IPS-15b (cell line): ENCODE results near the gene MALRD1.

Experiments
- H3K27me3 ChIP-seq: one replicate; pipeline ENCODE4 v1.6.1; 2013; ENCODE audit warnings: low read length; ENCODE audit not compliant: control insufficient read depth, insufficient read depth
- H3K36me3 ChIP-seq: one replicate; pipeline ENCODE4 v1.6.1; 2013; ENCODE audit warnings: low read length; ENCODE audit not compliant: control insufficient read depth, insufficient read depth
- H3K4me1 ChIP-seq: one replicate; pipeline ENCODE4 v1.6.1; 2013; ENCODE audit warnings: mild to moderate bottlenecking, low read length; ENCODE audit not compliant: control insufficient read depth, insufficient read depth
- H3K4me3 ChIP-seq: one replicate; pipeline ENCODE4 v1.5.1; 2013; ENCODE audit warnings: low read depth, low read length
- H3K9ac ChIP-seq: one replicate; pipeline ENCODE4 v1.6.1; 2013; ENCODE audit warnings: low read depth, mild to moderate bottlenecking, low read length
- H3K9me3 ChIP-seq: one replicate; pipeline ENCODE4 v1.6.1; 2013; ENCODE audit warnings: mild to moderate bottlenecking, low read length; ENCODE audit not compliant: control insufficient read depth, insufficient read depth

MALRD1 gene

DNA sequence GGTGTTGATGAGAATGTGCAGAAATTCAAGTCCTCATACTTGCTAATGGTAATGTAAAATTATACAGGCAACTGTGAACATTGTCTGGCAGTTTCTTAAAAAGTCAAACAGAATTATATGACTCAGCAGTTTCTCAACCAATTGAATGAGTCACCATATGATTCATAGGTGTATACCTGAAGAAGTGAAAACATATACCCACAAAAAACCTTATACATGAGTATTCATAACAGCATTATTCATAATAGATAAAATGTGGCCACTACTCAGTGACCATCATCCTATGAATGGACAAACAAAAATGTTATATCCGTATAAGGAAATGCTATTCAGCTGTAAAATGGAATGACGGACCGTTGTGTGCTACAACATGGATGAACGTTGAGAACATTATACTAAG, 253.5 kb downstream of the MALRD1 start:
- Histone ChIP-seq H3K36me3 (no peaks in the 10 kb centered on the region), H3K4me3 (no peak overlapping the region), H3K9me3 (no peaks in the 10 kb centered on the region), H3K9ac (no peak overlapping the region), H3K4me1 (no peaks in the 10 kb centered on the region), H3K27me3 (no peaks in the 10 kb centered on the region)

DNA sequence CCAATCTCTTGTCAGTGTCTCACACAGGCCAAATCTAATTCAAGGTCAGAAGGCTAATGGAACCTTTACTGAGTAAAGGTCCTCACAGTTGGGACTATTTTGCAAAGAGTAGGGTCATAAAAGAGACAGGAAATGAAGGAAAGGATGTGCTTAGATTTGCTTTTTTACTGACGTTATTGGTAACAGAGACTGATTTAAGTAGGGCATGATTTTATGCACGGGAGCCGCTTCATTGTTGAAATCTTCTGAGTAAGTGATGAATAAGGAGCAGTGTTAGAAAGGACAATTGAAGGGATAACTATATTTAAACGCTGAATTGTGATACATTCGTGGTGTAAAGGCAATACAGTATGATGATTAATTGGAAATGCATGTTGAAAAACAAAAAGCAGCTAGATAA, 261.5 kb downstream of the MALRD1 start:
- Histone ChIP-seq H3K4me1 (no peaks in the 10 kb centered on the region), H3K9ac (no peak overlapping the region), H3K4me3 (no peak overlapping the region), H3K9me3 (no peaks in the 10 kb centered on the region), H3K27me3 (no peaks in the 10 kb centered on the region), H3K36me3 (no peaks in the 10 kb centered on the region)

DNA sequence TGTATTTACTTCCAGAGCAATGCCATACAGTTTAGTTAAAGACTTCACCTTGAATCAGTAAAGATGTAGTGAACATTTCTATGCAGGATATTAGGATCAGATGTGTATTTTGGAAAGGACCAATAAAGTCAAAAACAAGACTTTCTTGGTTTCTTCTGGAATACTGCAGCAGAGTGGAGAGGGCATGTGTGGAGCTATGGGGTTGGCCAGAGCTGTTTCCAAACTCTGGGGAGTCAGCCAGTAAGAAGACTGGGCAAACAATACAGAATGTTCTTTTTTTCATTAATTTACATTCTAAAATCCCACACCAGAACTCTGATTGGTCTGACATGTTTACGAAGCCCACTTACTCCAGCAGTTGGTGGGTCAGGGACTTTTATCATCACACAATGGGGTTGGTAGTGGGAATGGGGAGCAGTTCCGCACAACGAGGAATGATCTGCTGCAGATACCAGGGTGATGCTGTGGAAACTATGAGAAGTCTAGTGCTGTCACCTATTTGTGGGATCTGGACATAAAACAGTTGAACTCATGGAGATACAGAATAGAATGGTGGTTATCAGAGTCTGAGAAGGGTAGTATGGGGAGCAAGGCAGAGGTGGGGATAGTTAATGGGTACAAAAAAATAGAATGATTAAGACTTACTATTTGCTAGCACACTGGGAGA, 267.7 kb downstream of the MALRD1 start:
- no peaks in the 10 kb centered on the region for H3K27me3 ChIP-seq
- no peak overlapping the region for H3K9ac ChIP-seq
- H3K4me1 ChIP-seq = no peaks in the 10 kb centered on the region
- no peaks in the 10 kb centered on the region for H3K9me3 ChIP-seq
- no peaks in the 10 kb centered on the region for H3K36me3 ChIP-seq
- no peak overlapping the region for H3K4me3 ChIP-seq

DNA sequence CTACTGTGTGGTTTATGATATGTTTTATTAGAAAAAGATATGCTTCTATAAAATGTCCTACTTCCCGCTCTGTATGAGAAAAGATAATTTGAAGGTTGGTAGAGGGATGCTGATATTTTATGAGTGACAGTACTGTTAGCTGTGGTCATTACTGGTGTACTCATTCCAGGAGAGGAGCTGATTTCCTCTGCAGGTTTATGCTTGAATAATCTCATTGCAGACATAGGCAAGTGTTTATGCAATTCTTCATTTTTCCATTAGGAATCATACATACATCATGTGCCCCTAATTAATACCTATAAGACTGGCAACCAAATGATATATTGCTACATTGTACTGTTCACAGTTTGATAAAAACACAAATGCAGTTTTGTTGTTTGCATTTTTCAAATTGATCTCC, 269.4 kb downstream of the MALRD1 start:
- Histone ChIP-seq H3K36me3 (no peaks in the 10 kb centered on the region), H3K4me3 (no peak overlapping the region), H3K9me3 (no peaks in the 10 kb centered on the region), H3K9ac (no peak overlapping the region), H3K4me1 (no peaks in the 10 kb centered on the region), H3K27me3 (no peaks in the 10 kb centered on the region)

DNA sequence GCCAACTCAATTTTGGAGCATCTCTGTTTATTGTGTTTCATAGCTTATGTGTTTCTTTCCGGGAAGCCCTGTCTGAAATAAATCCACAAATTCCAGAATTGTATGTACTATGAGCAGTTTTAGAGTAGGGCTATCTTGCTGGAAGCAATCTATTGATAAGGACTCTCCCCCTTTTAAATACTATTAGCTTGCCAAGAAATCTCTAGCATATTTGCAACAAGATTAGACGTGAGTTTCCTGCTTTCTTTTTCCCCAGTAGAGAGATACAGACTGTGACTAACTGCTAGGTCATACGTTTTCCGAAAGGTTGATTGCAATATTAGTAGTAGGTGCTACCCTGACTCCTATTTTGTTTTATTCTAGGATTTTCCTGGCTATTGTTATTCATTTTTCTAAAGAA, 277.0 kb downstream of the MALRD1 start:
- Histone ChIP-seq H3K9me3 (no peaks in the 10 kb centered on the region), H3K4me1 (no peaks in the 10 kb centered on the region), H3K4me3 (no peak overlapping the region), H3K9ac (no peak overlapping the region), H3K36me3 (no peaks in the 10 kb centered on the region), H3K27me3 (no peaks in the 10 kb centered on the region)

DNA sequence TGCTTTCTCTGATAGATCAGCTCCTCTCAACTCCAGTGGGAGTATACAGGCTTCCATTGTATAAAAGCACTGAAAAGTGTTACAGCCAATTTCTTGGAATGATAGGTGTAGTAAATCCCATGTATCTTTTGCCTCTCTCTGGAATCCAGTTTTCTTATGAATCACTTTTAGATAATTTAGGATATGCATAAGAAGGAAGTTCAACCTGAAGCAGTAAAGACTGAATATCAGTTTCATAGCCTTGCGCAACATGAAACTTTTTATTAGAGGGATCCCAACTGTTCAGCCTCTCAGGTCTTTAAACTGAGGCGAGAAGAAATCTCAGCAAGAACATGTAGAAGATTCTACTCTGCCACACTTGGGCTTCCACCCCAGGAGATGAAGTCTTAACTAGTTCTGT, 280.0 kb downstream of the MALRD1 start:
- H3K36me3 ChIP-seq = no peaks in the 10 kb centered on the region
- H3K27me3 ChIP-seq = no peaks in the 10 kb centered on the region
- H3K4me1 ChIP-seq = no peaks in the 10 kb centered on the region
- no peaks in the 10 kb centered on the region for H3K9me3 ChIP-seq
- no peak overlapping the region for H3K4me3 ChIP-seq
- no peak overlapping the region for H3K9ac ChIP-seq

DNA sequence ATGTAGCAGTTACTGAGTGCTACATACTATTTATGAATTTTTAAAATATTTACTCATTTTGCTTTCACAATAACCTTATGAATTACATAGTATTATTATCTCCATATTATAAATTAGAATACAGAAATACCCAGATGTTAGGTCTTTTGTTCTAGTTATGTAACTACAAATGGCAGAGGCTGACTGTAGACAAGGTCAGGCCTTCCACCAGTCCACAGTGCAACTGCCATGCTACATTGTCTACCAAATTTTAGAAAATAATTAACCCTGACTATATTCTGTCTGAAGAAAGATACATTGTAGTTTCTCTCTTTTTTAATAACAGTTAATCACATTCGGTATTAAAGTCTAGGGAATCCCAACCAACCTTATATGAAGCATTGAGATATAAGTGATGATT, 280.9 kb downstream of the MALRD1 start:
- no peak overlapping the region for H3K4me3 ChIP-seq
- no peaks in the 10 kb centered on the region for H3K36me3 ChIP-seq
- no peaks in the 10 kb centered on the region for H3K9me3 ChIP-seq
- H3K9ac ChIP-seq = no peak overlapping the region
- no peaks in the 10 kb centered on the region for H3K4me1 ChIP-seq
- H3K27me3 ChIP-seq = no peaks in the 10 kb centered on the region

DNA sequence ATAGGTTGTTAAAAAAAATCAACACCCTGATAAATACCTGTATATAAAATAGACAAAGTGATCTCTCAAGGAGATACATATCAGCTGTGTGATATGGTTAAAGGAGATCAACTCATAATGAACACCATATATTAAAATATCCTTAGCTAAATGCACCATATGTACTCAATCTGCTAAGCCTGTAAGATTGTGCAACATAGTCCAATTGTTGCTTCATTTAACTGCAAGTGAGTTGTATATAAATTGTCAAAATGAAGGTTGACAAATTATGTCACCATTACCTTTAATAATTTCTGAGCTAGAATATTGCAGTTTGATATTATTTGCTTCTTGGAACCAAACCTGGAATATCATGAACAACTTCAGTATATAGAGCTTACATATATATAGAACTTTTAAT, 283.7 kb downstream of the MALRD1 start:
- no peaks in the 10 kb centered on the region for H3K4me1 ChIP-seq
- no peaks in the 10 kb centered on the region for H3K36me3 ChIP-seq
- H3K9me3 ChIP-seq = no peaks in the 10 kb centered on the region
- H3K4me3 ChIP-seq = no peak overlapping the region
- no peak overlapping the region for H3K9ac ChIP-seq
- H3K27me3 ChIP-seq = no peaks in the 10 kb centered on the region

DNA sequence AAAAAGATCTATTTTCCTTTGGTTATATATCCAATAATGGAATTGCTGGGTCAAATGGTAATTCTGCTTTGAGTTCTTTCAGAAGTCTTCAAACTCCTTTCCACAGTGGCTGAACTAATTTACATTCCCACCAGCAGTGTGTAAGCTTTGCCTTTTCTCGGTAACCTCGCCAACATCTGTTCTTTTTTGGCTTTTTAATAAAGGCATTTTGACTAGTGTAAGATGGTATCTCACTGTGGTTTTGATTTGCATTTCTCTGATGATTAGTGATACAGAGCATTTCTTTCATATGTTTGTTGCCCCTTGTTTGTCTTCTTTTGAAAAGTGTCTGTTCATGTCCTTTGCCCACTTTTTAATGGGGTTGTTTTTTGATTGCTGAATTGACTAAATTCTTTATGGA, 285.0 kb downstream of the MALRD1 start:
- Histone ChIP-seq H3K4me1 (no peaks in the 10 kb centered on the region), H3K27me3 (no peaks in the 10 kb centered on the region), H3K4me3 (no peak overlapping the region), H3K36me3 (no peaks in the 10 kb centered on the region), H3K9me3 (no peaks in the 10 kb centered on the region), H3K9ac (no peak overlapping the region)

DNA sequence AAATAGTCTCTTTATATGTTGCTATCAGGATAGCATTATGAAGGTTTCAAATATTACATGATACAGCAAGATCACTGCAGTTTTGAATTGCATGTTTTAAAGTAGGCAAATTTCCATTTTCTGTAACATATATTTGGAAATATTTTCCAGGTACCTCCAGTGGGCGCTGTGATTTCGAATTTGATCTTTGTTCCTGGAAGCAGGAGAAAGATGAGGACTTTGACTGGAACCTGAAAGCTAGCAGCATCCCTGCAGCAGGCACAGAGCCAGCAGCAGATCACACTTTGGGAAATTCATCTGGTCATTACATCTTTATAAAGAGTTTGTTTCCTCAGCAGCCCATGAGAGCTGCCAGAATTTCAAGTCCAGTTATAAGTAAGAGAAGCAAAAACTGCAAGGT, 299.0 kb downstream of the MALRD1 start:
- Histone ChIP-seq H3K9ac (no peak overlapping the region), H3K4me1 (no peaks in the 10 kb centered on the region), H3K36me3 (no peaks in the 10 kb centered on the region), H3K9me3 (no peaks in the 10 kb centered on the region), H3K27me3 (no peaks in the 10 kb centered on the region), H3K4me3 (no peak overlapping the region)

DNA sequence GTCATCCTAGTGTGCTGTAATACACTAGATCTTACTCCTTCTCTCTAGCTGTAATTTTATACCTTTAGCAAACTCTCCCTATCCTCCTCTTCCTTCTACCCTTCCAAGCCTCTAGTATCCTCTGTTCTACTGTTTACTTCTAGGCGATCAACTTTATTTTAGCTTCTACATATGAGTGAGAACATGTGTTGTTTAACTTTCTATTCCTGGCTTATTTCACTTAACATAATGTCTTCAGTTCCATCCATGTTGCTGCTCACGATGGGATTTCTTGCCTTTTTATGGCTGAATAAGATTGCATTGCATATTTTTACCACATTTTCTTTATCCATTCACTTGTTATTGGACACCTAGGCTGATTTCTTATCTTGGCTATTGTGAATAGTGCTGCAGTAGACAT, 318.6 kb downstream of the MALRD1 start:
- Histone ChIP-seq H3K4me1 (no peaks in the 10 kb centered on the region), H3K36me3 (no peaks in the 10 kb centered on the region), H3K4me3 (no peak overlapping the region), H3K9me3 (no peaks in the 10 kb centered on the region), H3K9ac (no peak overlapping the region), H3K27me3 (no peaks in the 10 kb centered on the region)

DNA sequence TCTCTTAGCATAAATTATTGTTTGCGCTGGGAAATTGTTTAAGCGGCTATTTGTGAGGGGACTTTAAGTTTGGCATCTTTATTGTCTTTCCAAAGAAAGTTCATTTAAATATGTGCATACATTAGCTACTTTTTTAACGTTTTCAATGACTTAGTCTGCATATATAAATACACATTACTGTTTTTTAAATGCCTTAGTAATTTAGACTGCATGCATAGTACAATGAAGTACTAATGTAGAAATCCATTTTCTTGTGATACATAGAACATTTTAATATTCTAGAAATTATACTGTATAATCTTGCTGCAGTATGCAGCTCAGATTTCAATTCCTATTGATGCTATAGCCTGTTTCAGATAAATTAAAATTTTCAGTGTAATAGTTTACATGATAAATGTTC, 325.4 kb downstream of the MALRD1 start:
- Histone ChIP-seq H3K27me3 (no peaks in the 10 kb centered on the region), H3K4me3 (no peak overlapping the region), H3K4me1 (peaks cover 4% of the 10 kb centered on the region), H3K36me3 (no peaks in the 10 kb centered on the region), H3K9me3 (no peaks in the 10 kb centered on the region), H3K9ac (no peak overlapping the region)
